Progenitor cell of endocrine pancreas (in vitro differentiated cells): ENCODE results near the gene C2CD4C. TPM values are rescaled to one million over a fixed set of nuclear protein-coding genes. Genes with fewer than 3 reads are reported as not detected.
A peak's percentile ranks its signal among the peaks of the same experiment; 100 is the strongest.
"Not testable (repeated sequence)": the region's sequence is repeated elsewhere in the genome, so short reads cannot be mapped to it uniquely, and the experiment has no call there.

Source experiments
- DNase-seq: peaks from one replicate; pipeline ENCODE4 v3.0.0; 2021; ENCODE audit warnings: low spot score; ENCODE audit not compliant: unreplicated experiment
- H3K27ac Mint-ChIP-seq: 2 replicates; pipeline ENCODE4 v1.8.0; 2021; ENCODE audit warnings: mild to moderate bottlenecking, moderate library complexity, mixed read lengths
- H3K27me3 Mint-ChIP-seq: 2 replicates; pipeline ENCODE4 v1.8.0; 2021; ENCODE audit warnings: mixed read lengths
- H3K36me3 Mint-ChIP-seq: 2 replicates; pipeline ENCODE4 v1.8.0; 2022; ENCODE audit warnings: mixed read lengths; ENCODE audit not compliant: insufficient read depth
- H3K4me1 Mint-ChIP-seq: 2 replicates; pipeline ENCODE4 v1.8.0; 2021; ENCODE audit warnings: low read depth, mixed read lengths
- H3K4me3 Mint-ChIP-seq: 2 replicates; pipeline ENCODE4 v1.8.0; 2021; ENCODE audit warnings: low read depth, mild to moderate bottlenecking, moderate library complexity, mixed read lengths
- H3K9me3 Mint-ChIP-seq: 2 replicates; pipeline ENCODE4 v1.8.0; 2021; ENCODE audit warnings: low read depth, mixed read lengths
- total RNA-seq: library from RNA; stranded (reverse); gene quantifications from 2 replicates; pipeline ENCODE4 v1.2.1, GENCODE V29; 2021
- TF ChIP-seq, protein P1 (sequence below): fragments of 200-600 bp; sonication (generic); IDR thresholded peaks from one replicate; pipeline ENCODE4 v1.5.0; 2021; ENCODE audit warnings: antibody characterized with exemption, mild to moderate bottlenecking; ENCODE audit not compliant: unreplicated experiment

Gene C2CD4C
- total RNA-seq, 1 donor from 2014 or later: 13.8 TPM

DNA sequence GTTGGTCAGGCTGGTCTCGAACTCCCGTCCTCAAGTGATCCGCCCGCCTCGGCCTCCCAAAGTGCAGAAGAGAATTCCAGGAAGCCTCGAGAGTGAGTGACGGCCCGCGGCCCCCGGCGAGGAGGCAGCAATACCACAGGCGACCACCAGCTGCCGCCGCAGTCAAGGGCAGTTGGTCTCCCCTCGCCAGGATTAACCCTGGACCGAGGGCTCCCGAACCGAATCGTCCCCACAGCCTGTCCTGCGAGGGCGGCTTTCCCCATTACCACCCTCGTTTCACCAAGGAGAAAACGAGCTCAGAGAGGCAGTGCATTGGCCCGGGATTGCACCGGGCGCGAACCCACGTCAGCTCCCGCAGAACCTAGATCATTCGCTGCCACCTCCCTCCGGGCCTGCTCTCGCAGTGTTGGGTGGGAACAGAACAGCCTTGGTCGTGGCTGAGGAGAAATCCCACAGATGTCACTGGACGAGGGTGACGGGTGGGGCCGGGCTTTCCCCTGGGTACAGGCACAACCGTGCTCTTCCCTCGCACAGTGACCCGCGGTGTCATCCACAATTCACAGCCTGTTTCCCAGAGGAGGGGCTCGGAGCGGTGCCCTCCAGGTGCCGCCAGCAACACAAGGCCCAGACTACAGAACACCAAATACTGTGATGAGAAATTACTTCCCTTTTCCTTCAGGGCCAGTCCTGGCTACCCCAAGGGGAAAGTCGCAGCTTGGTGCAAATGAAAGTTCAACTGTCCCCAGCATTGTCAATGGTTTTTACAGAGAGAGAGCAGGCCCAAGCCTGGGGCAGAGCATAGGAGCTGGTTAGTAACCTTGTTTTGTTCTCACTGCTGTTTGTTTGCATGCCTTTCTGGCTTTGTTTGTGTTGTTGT lies 24.8 kb downstream of the C2CD4C start:
- H3K27me3 Mint-ChIP-seq: peaks cover 11% of the 10 kb centered on the region
- TF ChIP-seq, protein P1, sequence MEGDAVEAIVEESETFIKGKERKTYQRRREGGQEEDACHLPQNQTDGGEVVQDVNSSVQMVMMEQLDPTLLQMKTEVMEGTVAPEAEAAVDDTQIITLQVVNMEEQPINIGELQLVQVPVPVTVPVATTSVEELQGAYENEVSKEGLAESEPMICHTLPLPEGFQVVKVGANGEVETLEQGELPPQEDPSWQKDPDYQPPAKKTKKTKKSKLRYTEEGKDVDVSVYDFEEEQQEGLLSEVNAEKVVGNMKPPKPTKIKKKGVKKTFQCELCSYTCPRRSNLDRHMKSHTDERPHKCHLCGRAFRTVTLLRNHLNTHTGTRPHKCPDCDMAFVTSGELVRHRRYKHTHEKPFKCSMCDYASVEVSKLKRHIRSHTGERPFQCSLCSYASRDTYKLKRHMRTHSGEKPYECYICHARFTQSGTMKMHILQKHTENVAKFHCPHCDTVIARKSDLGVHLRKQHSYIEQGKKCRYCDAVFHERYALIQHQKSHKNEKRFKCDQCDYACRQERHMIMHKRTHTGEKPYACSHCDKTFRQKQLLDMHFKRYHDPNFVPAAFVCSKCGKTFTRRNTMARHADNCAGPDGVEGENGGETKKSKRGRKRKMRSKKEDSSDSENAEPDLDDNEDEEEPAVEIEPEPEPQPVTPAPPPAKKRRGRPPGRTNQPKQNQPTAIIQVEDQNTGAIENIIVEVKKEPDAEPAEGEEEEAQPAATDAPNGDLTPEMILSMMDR: peak; percentile 74
- H3K4me1 Mint-ChIP-seq: peaks cover 21% of the 10 kb centered on the region
- no peak overlapping the region for H3K4me3 Mint-ChIP-seq
- no peaks in the 10 kb centered on the region for H3K9me3 Mint-ChIP-seq
- DNase-seq: no peak
- H3K27ac Mint-ChIP-seq: peak overlapping the region; percentile 67
- no peaks in the 10 kb centered on the region for H3K36me3 Mint-ChIP-seq

- H3K9me3 Mint-ChIP-seq: no peaks in the 10 kb centered on the region
These were observed 25.9 kb downstream of the C2CD4C start for GRCh38 chr19:383040-383439.

GRCh38 chr19:382578-382977 lies 26.4 kb downstream of the C2CD4C start:
- not testable (repeated sequence) for H3K4me3 Mint-ChIP-seq, H3K9me3 Mint-ChIP-seq, H3K36me3 Mint-ChIP-seq, DNase-seq
- Mint-ChIP-seq H3K27me3 (peaks cover 14% of the 10 kb centered on the region), H3K27ac (peak overlapping the region; percentile 10), H3K4me1 (peaks cover 21% of the 10 kb centered on the region)

More at GRCh38 chr19:383040-383439, 25.9 kb downstream of the C2CD4C start:
- Mint-ChIP-seq H3K36me3 (no peaks in the 10 kb centered on the region), H3K27ac (no peak overlapping the region), H3K4me3 (no peak overlapping the region), H3K27me3 (peaks cover 11% of the 10 kb centered on the region), H3K4me1 (peaks cover 21% of the 10 kb centered on the region)
- TF ChIP-seq, protein P1: no peak
- DNase-seq: no peak

- H3K27ac Mint-ChIP-seq, H3K9me3 Mint-ChIP-seq, DNase-seq, H3K36me3 Mint-ChIP-seq, H3K4me3 Mint-ChIP-seq: not testable (repeated sequence)
- Mint-ChIP-seq H3K4me1 (peaks cover 19% of the 10 kb centered on the region), H3K27me3 (peaks cover 14% of the 10 kb centered on the region)
These were observed 27.0 kb downstream of the C2CD4C start for GRCh38 chr19:381901-382300.

DNA sequence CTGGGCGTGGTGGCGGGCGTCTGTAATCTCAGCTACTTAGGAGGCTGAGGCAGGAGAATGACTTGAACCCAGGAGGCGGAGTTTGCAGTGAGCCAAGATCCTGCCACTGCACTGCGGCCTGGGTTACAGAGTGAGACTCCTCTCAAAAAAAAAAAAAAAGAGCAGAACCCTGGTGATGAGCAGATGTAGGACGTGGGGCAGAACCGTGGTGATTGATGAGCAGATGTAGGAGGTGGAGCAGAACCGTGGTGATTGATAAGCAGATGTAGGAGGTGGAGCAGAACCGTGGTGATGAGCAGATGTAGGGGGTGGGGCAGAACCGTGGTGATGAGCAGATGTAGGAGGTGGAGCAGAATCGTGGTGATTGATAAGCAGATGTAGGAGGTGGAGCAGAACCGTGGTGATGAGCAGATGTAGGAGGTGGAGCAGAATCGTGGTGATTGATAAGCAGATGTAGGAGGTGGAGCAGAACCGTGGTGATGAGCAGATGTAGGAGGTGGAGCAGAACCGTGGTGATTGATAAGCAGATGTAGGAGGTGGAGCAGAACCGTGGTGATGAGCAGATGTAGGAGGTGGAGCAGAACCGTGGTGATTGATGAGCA lies 28.2 kb downstream of the C2CD4C start:
- peaks cover 17% of the 10 kb centered on the region for H3K4me1 Mint-ChIP-seq
- not testable (repeated sequence) for H3K36me3 Mint-ChIP-seq, H3K9me3 Mint-ChIP-seq, DNase-seq, H3K4me3 Mint-ChIP-seq, H3K27ac Mint-ChIP-seq
- peaks cover 17% of the 10 kb centered on the region for H3K27me3 Mint-ChIP-seq

DNA sequence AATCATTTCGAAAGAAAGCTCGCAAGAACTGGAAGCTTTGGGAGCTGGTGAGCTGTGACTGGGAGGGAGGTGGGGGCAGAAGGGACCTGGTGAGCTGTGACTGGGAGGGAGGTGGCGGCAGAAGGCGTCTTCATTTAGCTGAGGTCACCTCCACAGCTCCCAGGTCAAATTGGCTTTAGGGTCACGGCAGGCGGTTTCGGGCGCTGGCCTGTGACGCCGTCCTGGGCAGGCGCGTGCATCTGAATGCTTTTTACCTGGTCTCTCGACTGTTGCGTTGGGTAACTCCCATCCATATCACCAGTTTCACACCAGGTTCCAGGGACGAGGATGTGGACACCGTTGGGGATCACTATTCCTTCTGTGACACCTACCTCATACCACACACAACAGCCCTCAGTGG lies 29.2 kb downstream of the C2CD4C start:
- peaks cover 11% of the 10 kb centered on the region for H3K4me1 Mint-ChIP-seq
- H3K27ac Mint-ChIP-seq: no peak overlapping the region
- no peaks in the 10 kb centered on the region for H3K36me3 Mint-ChIP-seq
- H3K27me3 Mint-ChIP-seq: peaks cover 17% of the 10 kb centered on the region
- DNase-seq: no peak
- H3K4me3 Mint-ChIP-seq: no peak overlapping the region
- TF ChIP-seq, protein P1: no peak
- H3K9me3 Mint-ChIP-seq: no peaks in the 10 kb centered on the region
